SK-N-SH (cell line): ENCODE results near the gene BDNF. TPM values are rescaled to one million over a fixed set of nuclear protein-coding genes. Genes with fewer than 3 reads are reported as not detected.

Experiments used
- CTCF ChIA-PET: fragments of 300-600, 350-600 bp; formaldehyde crosslinking; extraction: SDS; loops from one replicate; lab custom pipeline; 2021; lab: Yijun Ruan, JAX
- POLR2A ChIA-PET: fragments of 350-600 bp; sonication (Branson Sonifier 250); formaldehyde crosslinking; extraction: SDS; loops from one replicate; lab custom pipeline; 2020; ENCODE audit warnings: antibody characterized with exemption, inconsistent platforms; lab: Yijun Ruan, JAX
- DNase-seq: peaks from one replicate; pipeline ENCODE4 v3.0.0; 2012
- H2AFZ ChIP-seq: fragments of 200-600 bp; sonication (generic); 2 replicates; pipeline ENCODE4 v1.8.1; 2016; ENCODE audit warnings: antibody characterized with exemption, mild to moderate bottlenecking, low read depth
- H3F3A ChIP-seq: fragments of 200-600 bp; sonication (generic); replicated peaks from 2 replicates; pipeline ENCODE3; 2016; ENCODE audit warnings: antibody characterized with exemption, mild to moderate bottlenecking; ENCODE audit not compliant: insufficient read depth
- H3K27ac ChIP-seq, 2 experiments: fragments of 200-500 bp in 1 of 2; fragments of 200-600 bp in 1 of 2; sonication (Bioruptor generic) in 1 of 2; sonication (generic), shearing (Covaris generic) in 1 of 2; 2 replicates each; pipeline versions ENCODE4 v1.5.1 to v1.6.1; 2014 to 2016; ENCODE audit warnings: low read depth in 2 of 2, inconsistent platforms in 1 of 2, low read length in 1 of 2, mild to moderate bottlenecking in 1 of 2, mixed read lengths in 1 of 2
- H3K27me3 ChIP-seq: fragments of 200-600 bp; sonication (generic), shearing (Covaris generic); 2 replicates; pipeline ENCODE4 v1.6.1; 2016; ENCODE audit warnings: mixed run types; ENCODE audit not compliant: insufficient read depth
- H3K36me3 ChIP-seq, 2 experiments: fragments of 200-500 bp in 1 of 2; fragments of 200-600 bp in 1 of 2; sonication (Bioruptor generic) in 1 of 2; sonication (generic) in 1 of 2; replicated peaks in 1 of 2; 2 replicates each; pipeline versions ENCODE3 to v1.5.1; 2014 to 2016; ENCODE audit warnings: low read length in 1 of 2, mild to moderate bottlenecking in 1 of 2; ENCODE audit not compliant: insufficient read depth in 2 of 2, control insufficient read depth in 1 of 2
- H3K4me1 ChIP-seq, 2 experiments: fragments of 200-500 bp in 1 of 2; fragments of 200-600 bp in 1 of 2; sonication (Bioruptor generic) in 1 of 2; sonication (generic), shearing (Covaris generic) in 1 of 2; 2 replicates each; pipeline versions ENCODE4 v1.5.1 to v1.6.1; 2014 to 2016; ENCODE audit warnings: low read depth in 1 of 2, low read length in 1 of 2, mixed run types in 1 of 2; ENCODE audit not compliant: insufficient read depth in 2 of 2, control insufficient read depth in 1 of 2
- H3K4me2 ChIP-seq: fragments of 200-600 bp; sonication (generic), shearing (Covaris generic); 2 replicates; pipeline ENCODE4 v1.6.1; 2017; ENCODE audit warnings: mixed run types
- H3K4me3 ChIP-seq, 2 experiments: fragments of 200-500 bp in 1 of 2; fragments of 200-600 bp in 1 of 2; sonication (Bioruptor generic) in 1 of 2; sonication (generic), shearing (Covaris generic) in 1 of 2; 2 replicates each; pipeline versions ENCODE4 v1.5.1 to v1.8.1; 2014 to 2016; ENCODE audit warnings: low read depth in 2 of 2, inconsistent platforms in 1 of 2, low read length in 1 of 2, mild to moderate bottlenecking in 1 of 2, mixed read lengths in 1 of 2, moderate library complexity in 1 of 2
- H3K79me2 ChIP-seq: fragments of 200-600 bp; sonication (generic); 2 replicates; pipeline ENCODE4 v1.8.1; 2017; ENCODE audit warnings: mild to moderate bottlenecking; ENCODE audit not compliant: insufficient read depth
- H3K9ac ChIP-seq: fragments of 200-600 bp; sonication (generic); 2 replicates; pipeline ENCODE4 v1.6.1; 2017; ENCODE audit warnings: mixed run types
- H3K9me2 ChIP-seq: fragments of 200-600 bp; sonication (generic); 2 replicates; pipeline ENCODE4 v1.6.1; 2017; ENCODE audit warnings: mixed run types
- H3K9me3 ChIP-seq: fragments of 200-600 bp; sonication (generic); 2 replicates; pipeline ENCODE4 v1.6.1; 2017; ENCODE audit warnings: mixed run types, mild to moderate bottlenecking, moderate library complexity
- H4K20me1 ChIP-seq: fragments of 200-600 bp; sonication (generic); 2 replicates; pipeline ENCODE4 v1.6.1; 2017; ENCODE audit warnings: mild to moderate bottlenecking, mixed run types; ENCODE audit not compliant: insufficient read depth
- CTCF ChIP-seq: fragments of 200-600 bp; sonication (generic); IDR thresholded peaks from 2 replicates; pipeline ENCODE4 v1.6.1; 2017; ENCODE audit warnings: antibody characterized with exemption, mild to moderate bottlenecking, moderate library complexity
- ELF1 ChIP-seq: IDR thresholded peaks from 2 replicates; pipeline ENCODE4 v1.4.0; 2012
- EP300 ChIP-seq, 2 experiments: IDR thresholded peaks; 2 replicates each; pipeline versions ENCODE4 v1.4.0 to v1.6.1; 2012; ENCODE audit warnings: borderline replicate concordance in 1 of 2, low read depth in 1 of 2, low read length in 1 of 2
- EZH2phosphoT487 ChIP-seq: fragments of 200-600 bp; sonication (generic); IDR thresholded peaks from 2 replicates; pipeline ENCODE4 v1.6.1; 2017; ENCODE audit warnings: low read depth, mixed run types, mild to moderate bottlenecking, antibody characterized with exemption, moderate library complexity, borderline replicate concordance
- FOXM1 ChIP-seq: IDR thresholded peaks from 2 replicates; pipeline ENCODE4 v1.4.0; 2012; ENCODE audit warnings: low read depth, mild to moderate bottlenecking
- GABPA ChIP-seq: IDR thresholded peaks from 2 replicates; pipeline ENCODE4 v1.4.0; 2012; ENCODE audit warnings: low read depth, mild to moderate bottlenecking
- JUND ChIP-seq: IDR thresholded peaks from 2 replicates; pipeline ENCODE4 v1.4.0; 2012
- MEF2A ChIP-seq: IDR thresholded peaks from 2 replicates; pipeline ENCODE4 v1.4.0; 2012; ENCODE audit warnings: low read depth, borderline replicate concordance
- RCOR1 ChIP-seq: fragments of 150-350 bp; IDR thresholded peaks from 2 replicates; pipeline ENCODE4 v1.6.1; 2017; ENCODE audit warnings: antibody characterized with exemption, low read length
- RXRA ChIP-seq: IDR thresholded peaks from 2 replicates; pipeline ENCODE4 v1.4.0; 2012; ENCODE audit warnings: low read depth, mild to moderate bottlenecking, borderline replicate concordance
- TEAD4 ChIP-seq: IDR thresholded peaks from 2 replicates; pipeline ENCODE4 v1.4.0; 2012; ENCODE audit warnings: mild to moderate bottlenecking, borderline replicate concordance; ENCODE audit not compliant: insufficient read depth
- USF1 ChIP-seq: IDR thresholded peaks from 2 replicates; pipeline ENCODE4 v1.4.0; 2012; ENCODE audit warnings: low read depth, borderline replicate concordance
- WGBS: methylation state at CpG from one replicate; pipeline ENCODE4 v1.1.6; 2017; ENCODE audit warnings: low lambda C conversion rate; 5-methylcytosine and 5-hydroxymethylcytosine counted together
- polyA plus RNA-seq, 3 experiments: library from polyadenylated mRNA; depleted of rRNA; stranded (reverse); fragments of >200 nt; gene quantifications; 2 replicates each; pipeline ENCODE4 v1.2.3, GENCODE V29; 2012

BDNF gene
- polyA plus RNA-seq, 1 of the 3 experiments (the other 2 are of a cell fraction), result 21.3 TPM

DNA sequence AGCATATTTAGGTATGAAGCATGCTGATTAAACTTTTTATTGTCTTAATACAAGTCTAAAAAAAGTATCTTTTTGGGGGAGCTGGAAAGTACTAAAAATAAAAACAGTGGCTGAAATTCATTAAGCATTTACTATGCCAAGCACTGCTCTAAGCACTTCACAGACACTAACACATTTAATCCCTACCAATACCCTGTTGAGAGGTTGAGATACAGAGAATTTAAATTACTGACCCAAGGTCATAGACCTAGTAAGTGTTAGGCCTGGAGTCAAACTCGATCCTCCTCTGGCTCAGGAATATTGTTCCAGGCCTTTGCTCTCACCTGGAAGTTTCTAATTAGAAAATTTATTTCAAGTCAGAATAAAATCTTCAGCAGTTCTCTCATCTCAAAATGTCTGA is 18.6 kb downstream of the BDNF start:
- H3K9me2 ChIP-seq, result no peaks in the 10 kb centered on the region
- H3K4me3 ChIP-seq, result no peak overlapping the region
- peaks cover 48% of the 10 kb centered on the region for H4K20me1 ChIP-seq
- CTCF ChIA-PET, result interaction anchor here (4.7 kb wide), 1 partner anchor 17 kb away, joined by 15 read pairs; no protein-coding TSS in a partner anchor
- H3K4me2 ChIP-seq, result no peak overlapping the region
- peaks cover 85% of the 10 kb centered on the region for H3K79me2 ChIP-seq
- H3K9ac ChIP-seq, result no peak overlapping the region
- no peak overlapping the region for H2AFZ ChIP-seq
- H3K9me3 ChIP-seq, result no peaks in the 10 kb centered on the region
- H3K27ac ChIP-seq, result no peak overlapping the region
- peaks cover 0 to 6% of the 10 kb centered on the region in 2 experiments for H3K36me3 ChIP-seq
- no peaks in the 10 kb centered on the region for H3K4me1 ChIP-seq
- POLR2A ChIA-PET, result no interaction called here
- no peaks in the 10 kb centered on the region for H3K27me3 ChIP-seq
- no peak for DNase-seq
- no peak for TF ChIP-seq RXRA
- TF ChIP-seq USF1, result no peak
- TF ChIP-seq GABPA, result no peak
- no peak for TF ChIP-seq TEAD4
- no peak for TF ChIP-seq ELF1
- no peak for TF ChIP-seq MEF2A
- no peak for TF ChIP-seq CTCF
- no peak for TF ChIP-seq EP300 (IDR thresholded peaks at IDR 0.05; ENCODE audit: borderline replicate concordance in 1 of 2, low read depth in 1 of 2, low read length in 1 of 2)
- no peak for TF ChIP-seq FOXM1
- TF ChIP-seq, all 33 proteins: peak for 0
- H3F3A ChIP-seq, result no peaks in the 10 kb centered on the region
- 79% methylated on average over 1 of the region's 1 CpG for WGBS

DNA sequence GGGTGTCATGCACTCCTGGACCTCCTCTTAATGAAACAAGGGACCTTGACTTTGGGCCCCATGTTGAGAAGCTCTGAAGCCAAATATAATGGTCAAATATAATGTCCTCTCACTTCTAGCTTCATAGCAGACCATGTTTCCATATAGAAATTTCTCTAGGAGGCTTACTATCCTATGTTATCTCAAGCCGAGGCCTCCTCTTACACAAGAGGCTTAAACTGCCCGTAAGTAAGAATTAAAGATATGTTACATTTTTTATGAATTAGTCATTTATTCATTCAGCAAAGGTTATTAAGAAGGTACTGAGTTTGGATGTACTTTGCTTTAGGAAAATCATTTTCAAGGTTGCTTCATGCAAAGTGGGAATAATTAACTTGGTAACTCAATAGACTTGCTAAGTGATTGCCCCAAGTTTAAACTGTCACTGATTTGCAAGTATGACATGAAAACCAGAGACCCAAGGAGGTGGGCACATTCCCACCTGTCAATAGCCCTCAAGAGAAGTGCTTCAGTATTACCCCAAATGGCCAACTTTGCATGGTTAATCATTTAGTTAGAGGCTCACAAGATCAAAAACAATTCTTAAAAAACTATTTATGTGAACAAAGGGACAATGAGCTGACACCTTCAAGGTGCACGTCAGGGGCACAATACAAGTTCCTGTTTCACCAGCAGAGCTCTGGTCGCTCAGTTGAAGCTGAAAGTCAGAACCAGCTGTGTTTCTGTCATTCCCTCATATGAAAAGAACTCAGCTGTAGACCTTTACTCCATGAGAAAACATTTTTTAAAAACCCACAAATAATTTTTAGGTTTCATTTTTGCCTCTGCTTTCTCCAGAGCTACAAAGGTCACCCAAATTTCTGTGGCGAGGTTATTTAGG is 20.9 kb downstream of the BDNF start:
- Histone ChIP-seq H3K4me2 (no peak overlapping the region), H3K9me3 (no peaks in the 10 kb centered on the region), H3K79me2 (peaks cover 92% of the 10 kb centered on the region), H2AFZ (no peak overlapping the region), H3K27me3 (no peaks in the 10 kb centered on the region), H3K4me1 (peaks cover 0 to 3% of the 10 kb centered on the region in 2 experiments; a peak in 1 of 4 replicates), H3K9me2 (no peaks in the 10 kb centered on the region), H3F3A (no peaks in the 10 kb centered on the region), H3K27ac (no peak overlapping the region), H3K9ac (no peak overlapping the region), H3K4me3 (no peak overlapping the region), H3K36me3 (peaks cover 0 to 13% of the 10 kb centered on the region in 2 experiments), H4K20me1 (peaks cover 71% of the 10 kb centered on the region)
- no peak for TF ChIP-seq JUND
- TF ChIP-seq FOXM1, result no peak
- TF ChIP-seq RCOR1, result no peak
- TF ChIP-seq EZH2phosphoT487, result no peak
- no peak for DNase-seq
- WGBS, result 93% methylated on average over 5 of the region's 5 CpGs
- POLR2A ChIA-PET, result no interaction called here
- CTCF ChIA-PET, result interaction anchor here (0.8 to 4.7 kb wide), 2 partner anchors 20 to 1849 kb away, joined by 3 to 15 read pairs; no protein-coding TSS in a partner anchor
